ENCODE measurements around the gene LYPD1.

The LYPD1 gene

GRCh38 chr2:132638313-132639040 is 31.5 kb downstream of the LYPD1 start:
- DNase-seq (ENCODE audit: low read depth in 2 of 2, low spot score in 1 of 2), result no peak

GRCh38 chr2:132636346-132636745 is 33.7 kb downstream of the LYPD1 start:
- no peak for DNase-seq (ENCODE audit: low read depth in 2 of 2, low spot score in 1 of 2)

GRCh38 chr2:132633635-132634034 is 36.4 kb downstream of the LYPD1 start:
- no peak for DNase-seq (ENCODE audit: low read depth in 2 of 2, low spot score in 1 of 2)

GRCh38 chr2:132632000-132632649 is 37.9 kb downstream of the LYPD1 start:
- no peak for DNase-seq (ENCODE audit: low read depth in 2 of 2, low spot score in 1 of 2)

GRCh38 chr2:132627536-132627935 is 42.5 kb downstream of the LYPD1 start:
- DNase-seq (ENCODE audit: low read depth in 2 of 2, low spot score in 1 of 2), result no peak

- no peak for DNase-seq (ENCODE audit: low read depth in 2 of 2, low spot score in 1 of 2)
Observed at GRCh38 chr2:132623096-132623839, 46.7 kb downstream of the LYPD1 start.

GRCh38 chr2:132621131-132621875 is 48.7 kb downstream of the LYPD1 start:
- no peak for DNase-seq (ENCODE audit: low read depth in 2 of 2, low spot score in 1 of 2)

- DNase-seq (ENCODE audit: low read depth in 2 of 2, low spot score in 1 of 2), result no peak
Observed at GRCh38 chr2:132620115-132620514, 49.9 kb downstream of the LYPD1 start.

- DNase-seq (ENCODE audit: low read depth in 2 of 2, low spot score in 1 of 2), result no peak
Observed at GRCh38 chr2:132618734-132619133, 51.3 kb downstream of the LYPD1 start.

GRCh38 chr2:132617989-132618388 is 52.0 kb downstream of the LYPD1 start:
- no peak for DNase-seq (ENCODE audit: low read depth in 2 of 2, low spot score in 1 of 2)

- no peak for DNase-seq (ENCODE audit: low read depth in 2 of 2, low spot score in 1 of 2)
Observed at GRCh38 chr2:132615329-132616085, 54.5 kb downstream of the LYPD1 start.

GRCh38 chr2:132611719-132612118 is 58.3 kb downstream of the LYPD1 start:
- no peak for DNase-seq (ENCODE audit: low read depth in 2 of 2, low spot score in 1 of 2)

GRCh38 chr2:132609101-132609890 is 60.7 kb downstream of the LYPD1 start:
- no peak for DNase-seq (ENCODE audit: low read depth in 2 of 2, low spot score in 1 of 2)

- no peak for DNase-seq (ENCODE audit: low read depth in 2 of 2, low spot score in 1 of 2)
Observed at GRCh38 chr2:132608311-132608710, 61.7 kb downstream of the LYPD1 start.

GRCh38 chr2:132607426-132608090 is 62.4 kb downstream of the LYPD1 start:
- no peak for DNase-seq (ENCODE audit: low read depth in 2 of 2, low spot score in 1 of 2)

- DNase-seq (ENCODE audit: low read depth in 2 of 2, low spot score in 1 of 2), result no peak
Observed at GRCh38 chr2:132606649-132607048, 63.4 kb downstream of the LYPD1 start.

GRCh38 chr2:132605236-132606180 is 64.5 kb downstream of the LYPD1 start:
- no peak for DNase-seq (ENCODE audit: low read depth in 2 of 2, low spot score in 1 of 2)

- DNase-seq (ENCODE audit: low read depth in 2 of 2, low spot score in 1 of 2), result no peak
Observed at GRCh38 chr2:132604561-132604960, 65.4 kb downstream of the LYPD1 start.
